CD4-positive, alpha-beta T cell treated with Interleukin-15 for 4 hours (primary cell): ENCODE results near the gene TECR.

Source experiments
- DNase-seq: peaks from one replicate; pipeline ENCODE4 v3.0.0-alpha.2; 2020; ENCODE audit warnings: low spot score

The TECR gene

DNA sequence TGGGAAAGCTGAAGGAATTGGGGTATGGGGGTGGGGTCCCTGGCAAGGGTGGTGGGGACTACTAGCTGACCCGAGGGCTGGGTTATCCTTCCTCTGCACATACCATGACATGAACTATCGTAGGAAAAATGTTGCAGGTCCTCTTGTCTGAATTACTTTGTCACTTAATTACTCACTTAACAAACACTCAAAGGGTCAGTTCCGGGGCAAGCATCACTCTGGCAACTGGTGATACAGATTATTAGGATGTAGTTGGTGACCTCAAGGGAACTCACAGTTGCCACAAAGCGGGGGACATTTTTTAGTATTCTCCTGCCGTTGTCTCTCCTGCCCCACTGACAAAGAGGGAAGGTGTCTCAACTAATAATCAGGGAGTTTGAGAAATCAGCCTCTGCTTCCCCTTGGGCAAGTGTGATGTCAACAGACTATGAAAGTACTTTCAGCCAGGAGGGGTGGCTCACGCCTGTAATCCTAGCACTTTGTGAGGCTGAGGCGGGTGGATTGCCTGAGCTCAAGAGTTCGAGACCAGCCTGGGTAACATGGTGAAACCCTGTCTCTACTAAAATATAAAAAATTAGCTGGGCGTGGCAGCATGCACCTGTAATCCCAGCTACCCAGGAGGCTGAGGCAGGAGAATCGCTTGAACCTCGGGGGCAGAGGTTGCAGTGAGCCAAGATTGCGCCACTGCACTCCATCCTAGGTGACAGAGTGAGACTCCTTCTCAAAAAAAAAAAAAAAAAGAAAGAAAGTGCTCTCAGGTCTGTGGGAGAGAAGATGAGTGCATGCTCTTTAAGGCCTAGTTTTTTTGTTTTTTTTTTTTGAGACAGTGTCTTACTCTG is 21.5 kb upstream of the TECR start:
- no peak for DNase-seq

DNA sequence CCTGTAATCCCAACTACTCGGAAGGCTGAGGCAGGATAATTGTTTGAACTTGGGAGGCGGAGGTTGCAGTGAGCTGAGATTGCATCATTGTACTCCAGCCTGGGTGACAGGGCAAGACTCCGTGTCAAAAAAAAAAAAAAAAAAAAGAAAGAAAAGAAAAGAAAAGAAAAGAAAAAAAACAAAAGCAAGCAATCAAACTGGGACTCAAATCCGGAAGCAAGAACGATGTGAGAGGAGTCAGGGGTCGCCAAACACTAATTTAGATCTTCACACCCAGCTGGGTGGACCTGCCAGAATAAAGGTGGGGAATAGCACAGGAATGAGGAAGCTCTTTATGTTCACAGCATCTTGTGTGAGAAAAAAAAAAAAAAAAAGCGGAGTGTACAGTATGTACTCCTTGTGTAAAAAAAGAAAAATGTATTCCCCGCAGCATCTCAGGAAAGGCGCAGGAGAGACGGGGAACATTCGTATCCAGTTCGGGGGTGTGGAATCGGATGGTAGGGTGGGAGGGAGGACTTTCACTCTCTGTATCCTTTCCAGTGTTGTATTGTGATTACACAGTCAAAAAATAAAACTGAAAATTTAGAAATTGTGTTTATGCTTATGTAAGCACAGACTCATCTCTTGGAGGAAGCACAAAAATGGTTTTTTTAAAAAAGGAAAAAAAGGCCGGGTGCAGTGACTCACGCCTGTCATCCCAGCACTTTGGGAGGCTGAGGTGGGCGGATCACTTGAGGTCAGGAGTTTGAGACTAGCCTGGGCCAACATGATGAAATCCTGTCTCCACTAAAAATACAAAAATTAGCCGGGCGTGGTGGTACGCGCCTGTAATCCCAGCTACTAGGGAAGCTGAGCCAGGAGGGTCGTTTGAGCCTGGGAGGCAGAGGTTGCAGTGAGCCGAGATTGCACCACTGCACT is 18.8 kb upstream of the TECR start:
- no peak for DNase-seq

DNA sequence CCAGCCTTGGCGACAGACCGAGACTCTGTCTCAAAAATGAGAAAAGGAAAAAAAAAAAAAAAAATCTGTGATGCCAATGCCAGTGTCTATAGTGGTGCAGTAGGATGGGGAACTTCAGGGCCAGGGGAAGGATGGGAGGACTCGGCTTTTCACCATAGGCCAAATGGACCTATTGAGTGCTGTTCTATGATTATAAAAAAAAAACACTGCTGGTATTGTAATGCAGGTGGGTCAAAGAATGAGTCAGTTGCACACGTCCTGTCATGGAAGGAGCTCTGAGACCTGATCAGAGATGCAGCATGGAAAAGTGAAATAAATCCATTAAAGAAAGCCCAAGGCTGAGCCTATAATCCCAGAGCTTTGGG is 18.2 kb upstream of the TECR start:
- no peak for DNase-seq

DNA sequence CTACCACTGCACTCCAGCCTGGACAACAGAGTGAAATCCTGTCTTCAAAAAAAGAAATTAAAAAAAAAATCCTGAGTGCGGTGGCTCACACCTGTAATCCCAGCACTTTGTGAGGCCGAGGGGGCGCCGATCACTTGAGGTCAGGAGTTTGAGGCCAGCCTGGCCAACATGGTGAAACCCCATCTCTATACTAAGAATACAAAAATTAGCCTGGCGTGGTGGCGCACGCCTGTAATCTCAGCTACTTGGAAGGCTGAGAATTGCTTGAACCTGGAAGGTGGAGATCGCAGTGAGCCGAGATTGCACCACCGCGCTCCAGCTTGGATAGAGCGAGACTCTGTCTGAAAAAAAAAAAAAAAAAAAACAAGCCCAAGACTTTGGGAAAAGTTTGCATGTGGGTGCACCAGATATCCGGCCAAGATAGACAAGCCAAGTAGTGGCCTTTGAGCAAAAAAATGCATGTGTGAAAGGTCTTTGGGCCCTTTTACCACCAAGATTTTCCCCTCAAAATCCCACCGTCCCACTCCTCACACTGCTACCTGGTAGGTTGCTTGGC is 16.9 kb upstream of the TECR start:
- DNase-seq = no peak

DNA sequence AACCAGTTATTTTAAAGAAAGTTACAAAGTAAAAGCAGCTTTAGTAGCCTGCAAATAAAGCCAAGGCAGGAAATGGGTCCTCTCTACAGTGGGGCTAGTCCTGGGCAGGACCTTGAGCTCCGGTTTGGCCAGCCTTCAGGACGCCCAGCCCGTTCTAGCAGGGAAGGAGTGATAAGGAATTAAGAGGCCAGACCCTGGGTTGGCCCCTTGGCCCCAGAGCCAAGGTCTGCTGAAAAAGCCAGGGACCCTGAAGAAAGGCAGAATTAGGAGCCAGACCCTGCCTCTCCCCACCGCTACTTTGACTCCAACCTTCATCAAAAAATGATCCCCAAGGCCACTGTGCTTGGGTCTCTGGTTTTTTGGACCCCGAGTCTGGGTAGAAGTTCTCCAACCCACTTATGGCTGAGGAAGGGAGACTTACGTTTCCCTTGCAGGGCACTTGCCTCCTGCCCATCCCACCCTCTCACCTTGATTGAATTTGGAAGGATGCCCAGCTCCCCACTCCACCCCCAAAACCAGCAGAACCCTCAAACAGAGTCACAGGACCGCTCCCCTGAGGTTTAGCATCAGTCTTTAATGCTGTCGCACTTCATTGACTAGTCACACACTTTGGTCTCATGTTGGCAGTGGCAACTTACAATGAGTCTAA is 15.1 kb upstream of the TECR start:
- DNase-seq = no peak

DNA sequence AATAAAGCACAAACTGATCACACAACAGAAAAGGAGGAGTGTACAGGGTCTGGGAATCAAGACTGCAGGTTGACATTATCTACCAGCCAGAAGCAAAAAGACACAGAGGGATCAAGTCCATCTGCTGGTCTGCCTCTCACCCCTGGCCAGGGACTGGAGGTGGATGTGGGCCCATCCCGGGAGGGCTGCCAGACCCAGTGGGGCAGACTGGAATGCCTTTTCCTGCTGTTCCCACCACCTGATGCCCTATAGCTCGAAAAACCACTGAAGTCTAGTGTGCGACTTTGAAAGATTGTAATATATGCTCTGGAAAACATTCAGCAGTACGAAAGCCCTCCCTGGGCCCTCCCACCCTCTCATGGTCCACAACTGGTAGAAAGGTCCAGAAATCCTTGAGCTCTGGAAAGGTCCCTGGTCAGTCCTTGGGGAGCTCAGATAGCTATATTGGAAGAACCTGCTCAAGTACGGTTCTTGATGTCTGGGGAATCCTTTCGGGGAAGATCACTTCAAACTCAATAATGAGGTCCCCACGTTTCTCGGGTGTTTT is 13.8 kb upstream of the TECR start:
- DNase-seq = no peak

DNA sequence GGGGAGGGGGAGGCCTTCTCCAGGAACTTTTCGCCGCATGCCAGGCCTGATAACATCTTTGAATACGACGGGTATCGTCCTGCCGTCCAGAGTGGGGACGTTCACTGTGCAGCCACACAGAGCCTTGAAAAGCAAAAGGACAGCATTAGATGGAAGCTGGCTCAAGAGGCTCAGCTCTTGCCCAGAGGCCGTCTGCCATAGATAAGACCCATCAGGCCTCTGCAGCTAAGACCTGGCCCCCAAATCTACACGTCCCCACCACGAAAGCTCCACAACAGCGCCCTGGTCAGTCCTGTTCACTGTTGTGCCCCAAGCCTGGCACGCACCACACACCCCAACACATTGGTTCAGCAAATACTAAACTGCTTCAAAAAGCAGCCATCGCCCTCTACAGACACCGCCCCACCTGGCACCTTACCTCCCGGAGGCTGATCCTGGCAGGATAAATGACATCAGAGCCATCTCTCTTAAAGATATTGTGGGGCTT is 13.3 kb upstream of the TECR start:
- no peak for DNase-seq

DNA sequence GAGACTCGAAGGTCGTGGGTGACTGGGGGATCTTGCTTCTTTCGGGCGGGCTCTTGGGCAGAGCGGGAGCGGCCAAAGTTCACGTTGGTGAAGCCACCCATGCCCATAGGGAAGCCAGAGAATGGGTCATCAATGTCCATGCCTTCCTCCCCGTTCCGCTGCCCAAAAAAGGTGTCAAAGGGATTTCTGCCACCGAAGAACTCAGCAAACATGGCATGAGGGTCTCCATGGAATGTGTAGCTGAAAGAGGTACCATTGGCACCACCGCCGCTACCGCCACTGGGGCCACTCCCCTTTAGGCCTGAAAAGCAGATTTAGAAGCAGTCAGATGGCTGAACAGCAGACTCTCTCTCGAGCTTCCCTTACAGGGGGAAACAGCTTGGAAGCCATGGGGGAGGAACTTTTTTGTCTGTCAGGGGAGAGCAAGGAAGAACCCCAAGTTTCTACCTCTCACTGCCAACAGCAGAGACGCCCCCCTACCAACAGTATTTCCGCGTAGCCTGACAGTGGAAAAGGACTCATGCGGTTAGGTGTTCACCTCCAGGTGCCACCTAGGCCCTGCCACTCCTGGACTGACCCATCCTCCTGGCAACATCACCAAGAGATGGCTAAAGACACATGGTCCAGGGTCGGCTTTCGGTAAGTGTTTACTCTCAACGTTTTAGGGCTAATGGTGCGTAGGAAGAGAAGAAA is 12.5 kb upstream of the TECR start:
- no peak for DNase-seq

DNA sequence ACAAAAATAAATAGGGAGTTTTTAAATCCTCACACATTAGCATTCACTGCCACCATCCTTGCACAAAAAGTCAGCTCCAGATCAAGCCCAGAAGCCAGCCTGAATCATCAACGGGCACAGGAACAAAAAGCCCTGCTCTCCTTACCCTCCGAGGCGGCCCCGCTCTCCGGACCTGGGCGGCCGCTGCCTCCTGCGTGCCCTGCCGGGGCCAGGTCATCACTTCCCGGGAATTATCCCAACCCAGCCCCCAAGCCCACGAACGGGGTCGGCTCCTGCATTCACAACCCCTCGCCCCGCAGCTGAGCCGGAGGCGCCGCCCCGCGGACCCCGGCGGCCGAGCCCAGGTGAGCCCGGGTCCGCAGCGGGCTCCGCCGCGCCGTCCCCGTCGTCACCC is 12.0 kb upstream of the TECR start:
- DNase-seq = no peak

DNA sequence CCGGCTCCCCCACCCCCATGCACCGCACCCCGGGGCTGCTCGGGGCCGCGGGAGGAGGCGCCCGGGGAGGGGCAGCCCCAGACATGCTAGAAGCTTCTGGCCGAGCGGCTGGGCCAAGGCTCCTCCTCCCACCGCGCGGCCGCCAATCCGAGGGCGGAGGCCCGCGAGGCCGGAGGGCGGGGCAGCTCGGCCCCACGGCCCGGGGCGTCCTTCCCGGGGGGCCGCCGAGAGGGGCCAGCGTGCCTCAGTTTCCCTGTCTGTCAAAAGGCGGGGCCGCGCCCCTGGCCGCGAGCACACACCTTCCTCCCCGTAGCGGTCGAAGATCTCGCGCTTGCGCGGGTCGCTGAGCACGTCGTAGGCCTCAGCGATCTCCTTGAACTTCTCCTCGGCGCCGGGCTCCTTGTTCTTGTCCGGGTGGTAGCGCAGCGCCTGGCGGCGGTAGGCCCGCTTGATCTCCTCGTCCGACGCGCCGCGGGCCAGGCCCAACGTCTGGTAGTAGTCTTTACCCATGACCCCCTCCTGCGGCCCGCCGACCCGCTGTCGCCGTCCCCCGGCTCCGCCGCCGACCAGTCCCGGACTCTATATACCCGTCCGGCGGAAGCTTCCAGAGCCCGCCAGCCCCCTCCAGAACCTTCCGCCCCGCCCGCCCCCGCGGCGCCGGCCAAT is 11.4 kb upstream of the TECR start, which contains the start of gene DNAJB1:
DNAJB1 (minus strand) TSS at position 558 of the 666 bp plus-strand sequence; CDS start at position 510, 48 bp downstream.
- peak; percentile 64 for DNase-seq

DNA sequence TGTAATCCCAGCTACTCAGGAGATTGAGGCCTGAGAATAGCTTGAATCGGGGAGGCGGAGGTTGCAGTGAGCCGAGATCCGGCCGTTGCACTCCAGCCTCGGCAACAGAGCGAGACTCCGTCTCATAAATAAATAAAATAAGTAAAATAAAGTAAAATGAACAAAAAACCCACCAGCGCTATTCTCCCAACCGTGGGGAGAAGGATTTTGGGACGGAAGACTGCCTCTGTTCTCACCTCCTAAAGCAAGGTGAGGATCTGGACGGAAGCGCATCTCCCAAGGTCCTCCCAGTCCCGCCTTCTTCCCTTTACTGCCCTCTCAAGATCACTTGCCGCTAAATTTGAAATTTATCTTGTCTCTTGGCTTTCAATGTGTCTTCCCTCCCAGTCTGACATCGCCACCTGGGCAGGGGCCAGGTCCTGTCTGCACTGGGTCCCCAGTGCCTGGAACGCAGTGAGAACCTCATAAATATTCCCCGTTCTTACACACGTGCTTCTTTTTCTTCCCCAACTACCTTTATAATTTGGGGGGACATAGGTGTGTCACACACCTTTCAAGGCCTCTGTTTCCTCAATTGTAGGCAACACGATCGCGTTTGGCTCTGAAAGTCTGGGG is 10.0 kb upstream of the TECR start:
- no peak for DNase-seq

DNA sequence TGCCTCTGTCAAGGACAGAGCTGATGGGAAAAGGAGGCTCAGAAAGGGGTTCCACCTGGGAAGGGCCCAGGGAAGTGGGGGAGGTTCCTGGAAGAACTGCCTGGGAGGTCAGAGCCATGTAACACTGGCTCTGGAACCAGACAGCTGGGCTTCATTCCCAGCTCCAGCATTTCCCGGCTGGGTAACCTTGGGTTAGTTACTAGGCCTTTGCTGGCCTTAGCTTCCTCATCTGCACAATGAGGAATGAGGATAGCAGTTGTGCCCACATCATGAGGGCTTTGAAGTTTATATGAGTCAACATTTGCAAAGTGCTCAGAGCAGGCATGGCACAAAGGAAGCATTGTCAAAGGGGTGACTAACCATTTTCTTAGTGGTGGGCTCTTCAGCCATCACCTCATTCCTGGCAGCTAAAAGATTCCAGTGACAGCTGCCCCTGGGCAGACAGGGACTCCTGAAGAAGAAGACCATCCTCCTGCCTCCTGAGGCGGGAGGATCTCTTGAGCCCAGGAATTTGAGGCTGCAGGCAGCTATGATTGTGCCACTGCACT is 9.5 kb upstream of the TECR start:
- DNase-seq = peak; percentile 55

DNA sequence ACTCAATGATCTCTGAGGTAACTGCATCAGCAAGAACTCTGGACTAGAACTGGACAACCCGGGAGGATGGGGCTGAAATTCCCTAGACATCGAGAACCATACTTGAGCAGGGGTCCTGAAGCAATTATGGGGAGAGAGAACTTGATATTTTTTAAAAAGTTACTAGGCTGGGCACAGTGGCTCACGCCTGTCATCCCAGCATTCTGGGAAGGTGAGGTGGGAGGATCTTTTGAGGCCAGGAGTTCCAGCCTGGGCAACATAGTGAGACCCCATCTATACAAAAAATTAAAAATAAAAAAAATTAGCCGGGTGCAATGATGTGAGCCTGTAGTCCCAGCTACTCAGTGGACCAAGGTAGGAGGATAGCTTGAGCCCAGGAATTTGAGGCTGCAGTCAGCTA is 8.9 kb upstream of the TECR start:
- DNase-seq = no peak

DNA sequence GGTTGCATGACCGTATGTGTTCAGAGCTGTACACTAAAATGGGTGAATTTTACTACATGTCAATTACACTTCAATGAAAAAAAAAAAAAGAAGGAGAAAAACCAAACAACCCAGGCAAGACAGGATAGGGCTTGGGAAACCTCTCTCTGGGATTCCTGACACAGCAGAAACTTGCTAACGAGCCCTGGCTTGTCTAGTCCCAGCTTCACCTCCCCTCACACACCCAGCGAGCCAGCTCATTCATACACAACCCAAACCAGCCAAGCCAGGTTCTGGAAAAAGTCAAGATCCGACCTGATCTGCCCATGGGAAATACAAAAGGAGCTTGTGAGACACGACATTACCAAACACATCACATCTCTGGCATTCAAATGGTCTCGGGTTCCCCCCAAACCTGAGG is 3.7 kb upstream of the TECR start:
- DNase-seq = no peak

DNA sequence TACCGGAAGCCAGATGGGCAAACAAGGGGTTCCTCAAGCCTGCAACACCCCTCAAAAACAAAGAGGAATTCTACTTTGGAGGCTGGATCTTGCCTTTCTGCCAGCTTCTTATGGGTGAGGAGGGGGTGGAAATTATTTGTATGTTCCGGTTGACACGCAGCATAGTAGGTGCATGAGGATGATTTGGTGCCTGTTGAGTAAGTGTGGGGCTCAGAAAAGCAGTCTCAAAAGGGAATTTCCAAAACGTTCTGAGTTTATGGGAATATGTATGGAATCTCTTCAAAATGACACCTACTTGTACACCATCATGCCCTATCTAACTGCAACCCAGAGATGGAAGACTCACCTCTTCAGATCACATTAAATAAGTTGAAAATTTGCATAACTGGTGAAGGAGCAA is 3.0 kb upstream of the TECR start:
- no peak for DNase-seq

DNA sequence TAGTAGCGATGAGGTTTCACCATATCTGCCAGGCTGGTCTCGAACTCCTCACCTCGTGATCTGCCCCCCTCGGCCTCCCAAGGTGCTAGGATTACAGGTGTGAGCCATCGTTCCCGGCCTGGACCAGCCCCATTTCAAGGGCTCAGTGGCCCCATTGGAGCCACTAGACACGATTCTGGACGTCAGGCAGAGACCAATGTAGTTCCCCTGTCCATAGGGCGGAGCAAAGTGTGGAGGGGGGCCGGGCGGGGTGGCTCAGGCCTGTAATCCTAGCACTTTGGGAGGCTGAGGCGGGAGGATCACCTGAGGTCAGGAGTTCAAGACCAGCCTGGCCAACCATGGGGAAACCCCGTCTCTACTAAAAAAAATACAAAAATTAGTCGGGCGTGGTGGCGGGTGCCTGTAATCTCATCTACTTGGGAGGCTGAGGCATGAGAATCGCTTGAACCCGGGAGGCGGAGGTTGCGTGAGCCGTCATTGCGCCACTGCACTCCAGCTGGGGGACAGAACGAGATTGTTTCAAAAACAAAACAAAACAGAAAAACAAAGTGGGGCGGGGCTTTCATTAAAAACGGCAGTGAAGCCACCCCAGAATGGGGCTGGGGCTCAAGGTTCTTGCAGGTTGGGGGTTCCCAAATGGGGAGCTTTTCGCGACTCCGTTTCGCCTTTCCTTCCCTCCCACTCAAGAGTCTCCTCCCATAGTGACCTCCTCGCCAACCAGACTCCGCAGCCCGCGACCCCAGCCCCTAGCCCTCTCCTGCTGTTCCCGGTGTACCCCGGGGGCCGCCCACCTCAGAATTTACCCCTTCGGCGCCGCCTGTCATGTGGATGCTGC is 758 bp upstream of the TECR start:
- DNase-seq = no peak

DNA sequence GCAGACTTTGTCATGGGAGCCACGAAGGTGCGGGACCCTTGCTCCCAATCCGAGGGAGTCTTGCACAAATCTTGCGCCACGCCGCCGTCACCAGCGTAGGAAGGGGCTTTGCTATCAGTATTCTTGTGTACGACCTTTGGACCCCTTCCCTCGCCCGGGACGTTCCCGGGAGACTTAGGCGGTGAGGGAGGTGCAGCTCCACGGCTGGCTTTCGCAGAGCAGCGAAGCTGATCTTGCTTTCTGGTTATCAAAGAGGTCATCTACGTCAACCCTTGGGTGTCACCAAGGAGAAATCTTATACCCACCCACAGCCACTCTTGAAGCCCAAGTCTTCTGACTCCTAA is 583 bp downstream of the TECR start:
- DNase-seq = no peak

DNA sequence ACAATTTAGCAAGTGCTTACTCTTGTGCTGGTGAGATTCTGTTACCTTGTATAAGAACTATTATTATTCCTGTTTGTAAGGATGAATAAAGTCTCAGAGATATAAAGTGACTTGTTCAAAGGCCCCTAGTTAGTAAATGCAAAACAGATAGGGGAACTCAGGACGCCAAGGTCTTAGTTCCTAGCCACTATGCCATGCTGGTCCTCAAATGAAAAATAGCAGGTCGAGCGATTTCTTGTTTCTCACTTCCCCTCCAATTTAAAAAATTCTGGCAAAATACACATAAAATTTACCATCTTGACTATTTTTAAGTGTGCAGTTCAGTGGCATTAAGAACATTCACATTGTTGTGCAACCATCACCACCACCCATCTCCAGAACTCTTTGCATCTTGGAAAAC is 1.1 kb downstream of the TECR start:
- DNase-seq = no peak

DNA sequence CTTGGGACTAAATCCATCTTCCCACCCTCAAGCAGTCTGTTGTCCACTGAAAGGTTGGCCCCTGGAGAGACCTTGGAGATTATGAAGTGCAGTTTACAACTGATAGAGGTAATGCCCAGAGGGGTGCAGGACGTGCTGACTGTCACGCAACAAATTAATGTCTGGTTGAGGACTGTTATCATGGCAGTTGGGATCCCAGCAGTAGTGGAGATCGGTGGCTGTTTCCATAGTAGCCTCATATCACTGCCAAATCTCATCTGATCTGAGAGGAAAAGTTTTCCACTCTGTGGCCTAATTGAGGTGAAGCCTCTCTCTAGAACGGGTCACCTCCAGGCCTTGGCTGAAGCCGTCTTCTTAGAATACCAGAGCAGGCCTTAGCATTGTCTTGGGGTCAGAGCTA is 4.1 kb downstream of the TECR start:
- DNase-seq = no peak
